Midbrain (tissue), 1 donor: ENCODE results near the gene ZBTB24.
"Not testable (repeated sequence)": the region's sequence is repeated elsewhere in the genome, so short reads cannot be mapped to it uniquely, and the experiment has no call there.

ENCODE experiments used
- DNase-seq: peaks from one replicate; lab custom pipeline; 2025; lab: John Stamatoyannopoulos, UW

The ZBTB24 gene

DNA sequence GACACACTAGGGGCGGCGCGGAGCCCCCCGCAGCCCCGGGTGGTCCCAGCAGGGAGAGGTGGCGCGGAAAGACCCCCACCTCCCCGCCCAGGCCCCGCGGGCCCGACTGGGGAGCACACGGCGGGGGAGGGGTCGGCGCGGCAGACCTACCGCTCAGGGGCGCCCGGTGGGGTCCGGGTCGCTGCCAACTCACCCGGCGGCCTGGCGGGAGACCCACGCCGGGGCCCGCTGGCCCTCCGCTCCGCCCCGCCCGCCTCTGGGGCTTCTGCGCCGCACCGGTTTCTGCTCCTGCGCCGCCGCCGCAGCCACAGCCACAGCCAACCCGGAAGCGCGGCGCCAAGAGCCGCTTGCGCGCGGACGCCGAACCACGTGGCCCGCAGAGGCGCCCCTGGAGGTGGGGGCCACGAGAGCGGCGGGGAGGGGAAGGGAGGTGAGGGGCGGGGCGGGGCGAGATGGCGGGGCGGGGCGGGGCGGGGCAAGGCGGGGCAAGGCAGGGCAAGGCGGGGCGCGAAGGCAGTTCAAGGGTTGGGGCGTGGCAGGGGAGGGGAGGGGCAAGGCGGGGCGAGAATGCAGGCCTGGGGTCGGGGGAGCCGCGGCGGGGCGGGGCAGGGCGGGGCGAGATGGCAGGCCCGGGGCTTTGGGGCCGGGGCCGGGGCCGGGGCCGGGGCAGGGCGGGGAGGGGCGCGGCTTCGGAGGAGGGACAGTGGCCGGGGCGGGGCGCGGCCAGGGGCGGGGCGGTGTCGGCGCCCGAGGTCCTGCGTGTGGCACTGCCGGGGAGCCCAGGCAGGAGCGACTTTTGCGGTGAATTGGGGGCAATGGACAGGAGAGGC, at the start of gene ZBTB24:
TSS of gene ZBTB24 (minus strand) at position 315 of the 830 bp plus-strand sequence. CDS start 1,193 bp downstream, outside the sequence.
- DNase-seq = peak; percentile 92

DNA sequence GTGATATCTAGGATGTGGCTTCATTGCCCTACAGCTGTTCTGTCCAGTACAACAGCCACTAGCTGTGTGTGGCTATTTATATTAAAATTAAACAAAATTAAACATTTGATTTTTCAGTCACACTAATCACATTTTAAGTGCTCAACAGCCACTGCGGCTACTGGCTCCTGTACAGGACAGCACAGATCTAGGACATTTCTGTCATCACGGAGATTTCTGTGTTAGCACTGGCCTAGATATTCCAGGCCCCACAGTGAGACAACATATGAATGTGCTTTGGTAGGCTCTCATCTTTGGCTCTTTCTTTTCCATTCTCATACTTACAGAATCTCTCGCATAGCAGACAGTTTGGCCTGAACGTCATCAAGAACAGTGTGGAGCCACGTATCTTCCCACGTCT, 48.4 kb upstream of the ZBTB24 start:
- DNase-seq = no peak

DNA sequence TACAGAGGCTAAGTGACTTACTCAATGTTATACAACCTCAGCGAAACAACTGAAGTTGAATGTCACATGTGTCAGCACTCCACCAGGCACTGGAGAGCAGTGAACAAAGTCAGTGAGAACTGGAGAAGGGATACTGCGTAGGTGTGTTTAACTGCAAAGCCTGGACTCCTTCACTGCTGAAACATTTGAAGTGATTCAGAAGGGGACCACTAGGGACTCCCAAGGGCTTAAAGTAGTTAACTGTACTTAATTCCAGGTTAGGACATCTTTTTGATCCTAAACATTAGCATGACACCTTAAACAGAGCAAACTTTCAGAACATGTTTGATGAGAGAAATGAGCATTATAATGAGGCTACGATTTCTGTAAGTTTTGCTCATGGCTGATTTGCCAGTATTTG, 45.0 kb upstream of the ZBTB24 start:
- no peak for DNase-seq

DNA sequence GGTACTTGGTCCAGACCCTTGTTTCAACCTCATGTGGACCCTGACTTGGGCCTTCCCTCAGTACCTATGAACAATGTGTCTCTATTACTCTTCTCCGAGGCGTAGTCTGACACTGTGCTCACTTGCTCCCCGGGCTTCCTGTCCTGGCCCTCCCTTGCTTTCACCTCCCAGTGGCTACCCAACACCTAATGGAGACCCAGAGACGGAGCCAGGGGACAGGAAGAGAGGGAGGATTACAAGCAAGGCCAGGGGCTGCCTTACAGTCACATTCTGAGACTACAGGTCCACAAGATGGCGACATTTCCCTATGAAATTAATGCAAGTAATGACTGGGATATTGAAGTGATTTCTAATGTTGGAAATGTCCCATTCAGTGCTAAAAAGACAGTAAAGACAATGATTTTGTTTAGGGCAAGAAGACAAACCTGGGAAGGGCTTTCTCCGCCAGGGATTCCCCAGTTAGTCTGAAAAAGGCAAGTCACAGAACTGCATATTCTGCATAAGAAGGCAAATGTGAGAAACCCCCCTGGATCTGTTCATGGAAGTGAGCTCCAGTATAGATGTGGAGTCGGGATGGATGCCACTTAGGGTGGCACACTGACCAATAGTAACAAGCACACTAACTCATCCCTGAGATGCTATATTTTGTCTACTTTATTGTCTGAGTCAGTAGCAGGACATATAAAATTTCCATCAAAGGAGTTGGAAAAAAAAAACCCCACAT, 44.0 kb upstream of the ZBTB24 start:
- peak; percentile 39 for DNase-seq

DNA sequence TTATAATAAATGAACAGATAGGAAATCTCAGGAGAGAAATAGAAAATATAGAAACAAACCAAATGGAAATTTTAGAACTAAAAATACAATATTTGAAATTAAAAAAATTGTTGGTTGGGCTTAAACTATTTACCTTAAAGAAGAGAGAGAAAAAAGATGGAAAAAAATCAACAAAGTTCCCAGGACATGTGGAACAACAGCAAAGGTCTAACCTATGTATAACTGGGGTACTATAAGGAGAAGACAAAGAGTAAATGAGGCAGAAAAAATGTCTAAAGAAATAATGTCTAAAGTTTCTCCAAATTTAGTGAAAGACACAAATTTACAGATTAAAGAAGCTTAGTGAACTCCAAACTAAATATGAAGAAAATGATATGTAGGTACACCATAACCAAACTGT, 41.1 kb upstream of the ZBTB24 start:
- DNase-seq = no peak

DNA sequence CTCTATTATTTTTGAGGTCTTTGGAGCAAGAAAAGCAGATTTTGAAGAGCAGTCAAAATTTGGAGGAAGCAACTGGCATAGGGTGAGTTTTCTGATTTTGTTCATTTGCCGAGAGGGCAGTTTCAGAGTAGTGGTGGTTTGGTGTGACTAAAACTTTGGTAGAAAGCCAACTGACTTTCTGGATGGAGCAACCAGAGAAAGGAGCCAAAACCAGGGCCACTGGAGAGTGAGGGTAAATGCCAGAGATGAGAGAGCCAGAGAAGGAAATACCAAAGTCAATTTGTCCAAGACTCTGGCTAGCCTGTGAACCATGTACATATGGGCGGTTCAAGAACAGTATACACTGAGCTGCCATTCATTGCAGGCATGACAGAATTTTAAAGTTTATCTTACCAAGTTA, 40.5 kb upstream of the ZBTB24 start:
- no peak for DNase-seq

DNA sequence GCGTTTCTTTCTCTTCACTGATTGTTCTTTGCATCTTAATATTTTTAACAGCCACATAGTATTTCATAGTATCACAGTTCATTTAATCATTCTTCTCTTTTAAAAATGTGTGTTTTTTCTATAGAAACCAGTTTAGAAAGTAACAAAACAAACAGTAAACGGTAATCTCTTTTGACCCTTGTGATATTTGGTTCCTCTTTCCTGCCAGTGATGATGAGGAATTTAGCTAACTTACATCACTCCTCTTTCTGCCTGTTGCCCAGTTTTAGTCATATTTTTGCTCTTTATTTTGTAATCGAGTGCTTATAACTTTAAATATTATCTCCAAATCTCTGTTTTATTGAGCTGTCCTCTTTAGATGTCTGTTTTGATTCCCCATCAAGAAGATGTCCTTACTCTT, 38.1 kb upstream of the ZBTB24 start:
- DNase-seq = no peak

DNA sequence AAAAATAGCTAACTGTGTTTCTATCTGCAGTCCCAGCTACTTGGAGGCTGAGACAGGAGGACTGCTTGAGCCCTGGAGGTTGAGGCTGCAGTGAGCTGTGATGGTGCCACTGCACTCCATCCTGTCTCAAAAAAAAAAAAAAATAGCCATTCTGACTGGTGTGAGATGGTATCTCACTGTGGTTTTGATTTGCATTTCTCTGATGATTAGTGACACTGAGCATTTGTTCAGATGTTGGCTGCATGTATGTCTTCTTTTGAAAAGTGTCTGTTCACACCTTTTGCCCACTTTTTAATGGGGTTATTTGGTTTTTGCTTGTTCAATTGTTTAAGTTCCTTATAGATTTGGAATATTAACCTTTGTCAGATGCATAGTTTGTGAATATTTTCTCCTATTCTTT, 36.6 kb upstream of the ZBTB24 start:
- DNase-seq = not testable (repeated sequence)

DNA sequence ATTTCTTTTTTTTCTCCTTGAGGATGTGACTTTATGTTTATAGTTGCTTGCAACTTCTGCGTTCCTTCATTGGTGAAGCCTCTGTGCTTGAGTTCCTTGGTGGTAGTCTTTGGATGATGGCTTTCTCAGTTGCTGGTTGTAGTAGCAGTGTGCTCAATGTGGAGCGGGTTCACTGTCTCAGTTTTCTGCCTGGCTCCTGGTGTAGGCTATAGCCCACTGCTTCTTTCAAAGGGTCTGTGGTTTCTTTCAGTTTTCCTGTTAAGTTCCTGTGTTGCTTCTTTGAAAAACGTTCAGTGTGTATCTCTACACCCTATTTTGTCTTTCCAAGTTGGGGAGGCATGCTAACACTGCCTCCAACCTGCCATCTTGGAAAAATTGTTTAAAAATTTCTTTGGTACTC, 33.9 kb upstream of the ZBTB24 start:
- no peak for DNase-seq

DNA sequence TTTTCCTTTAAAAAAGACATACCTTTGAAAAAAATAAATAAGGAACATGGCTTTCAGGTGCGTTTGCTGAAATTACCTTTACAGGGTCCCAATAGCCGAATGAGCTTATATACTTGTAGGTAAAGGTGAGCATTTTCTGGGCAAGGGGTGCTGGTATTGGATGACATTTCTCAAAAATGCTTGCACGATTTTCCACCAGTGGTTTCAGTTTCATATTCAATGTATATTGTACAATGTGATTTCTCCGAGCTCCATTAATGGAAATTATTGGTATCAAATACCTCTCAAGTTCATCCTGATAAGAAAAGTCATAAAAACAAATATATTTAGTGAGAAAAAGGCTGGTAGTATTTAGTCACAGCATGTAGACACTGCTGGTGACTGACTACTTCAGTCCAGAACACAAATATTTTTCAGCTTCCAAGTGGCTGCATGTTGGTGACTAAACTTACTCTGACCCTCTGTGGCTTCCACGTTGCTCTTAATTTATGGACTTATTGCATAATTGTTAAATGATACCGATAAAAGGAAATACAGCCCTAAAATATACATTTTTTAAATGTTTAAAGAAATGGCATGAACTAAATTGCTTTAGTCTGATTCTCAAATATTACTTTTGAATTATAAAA, 32.9 kb upstream of the ZBTB24 start:
- no peak for DNase-seq

DNA sequence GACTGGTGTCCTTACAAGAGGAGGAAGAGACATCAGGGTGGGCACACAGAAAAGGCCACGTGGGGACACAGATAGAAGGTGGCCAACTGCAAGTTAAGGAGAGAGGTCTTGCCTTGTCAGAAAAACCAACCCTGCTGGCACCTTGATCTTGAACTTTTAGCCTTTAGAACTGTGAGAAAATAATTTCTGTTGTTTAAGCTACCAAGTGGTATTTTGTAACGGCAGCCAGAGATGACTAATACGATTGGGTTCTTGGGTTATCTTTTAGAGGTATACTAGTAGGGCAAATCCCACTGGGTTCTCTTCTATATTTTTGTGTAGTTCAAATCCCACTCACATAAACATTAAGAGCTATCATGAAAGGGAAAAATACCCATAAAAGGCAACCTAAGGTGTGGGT, 31.9 kb upstream of the ZBTB24 start:
- no peak for DNase-seq

DNA sequence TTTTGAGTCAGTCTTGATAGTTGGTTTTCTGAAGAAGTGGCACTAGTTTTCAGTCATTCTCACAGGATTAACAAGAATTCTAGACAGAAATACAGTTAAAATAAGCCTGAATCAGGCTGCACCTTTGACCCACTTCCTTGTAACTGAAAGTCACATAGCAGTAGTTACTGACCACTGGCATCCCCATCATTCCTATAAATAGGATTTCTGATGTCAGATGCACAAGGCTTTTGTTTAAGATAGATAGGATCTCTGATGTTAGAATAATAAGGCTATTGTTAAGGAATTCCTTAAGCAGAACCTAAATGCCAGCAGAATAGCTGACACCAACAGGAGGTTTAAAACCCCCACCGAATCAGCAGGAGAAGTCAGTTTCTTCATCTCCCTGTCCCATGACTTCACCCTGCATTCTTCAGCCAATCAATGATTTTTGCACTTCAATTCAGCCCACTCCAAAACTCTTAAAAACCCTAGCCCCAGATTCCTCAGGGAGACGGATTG, 30.6 kb upstream of the ZBTB24 start:
- DNase-seq = no peak

DNA sequence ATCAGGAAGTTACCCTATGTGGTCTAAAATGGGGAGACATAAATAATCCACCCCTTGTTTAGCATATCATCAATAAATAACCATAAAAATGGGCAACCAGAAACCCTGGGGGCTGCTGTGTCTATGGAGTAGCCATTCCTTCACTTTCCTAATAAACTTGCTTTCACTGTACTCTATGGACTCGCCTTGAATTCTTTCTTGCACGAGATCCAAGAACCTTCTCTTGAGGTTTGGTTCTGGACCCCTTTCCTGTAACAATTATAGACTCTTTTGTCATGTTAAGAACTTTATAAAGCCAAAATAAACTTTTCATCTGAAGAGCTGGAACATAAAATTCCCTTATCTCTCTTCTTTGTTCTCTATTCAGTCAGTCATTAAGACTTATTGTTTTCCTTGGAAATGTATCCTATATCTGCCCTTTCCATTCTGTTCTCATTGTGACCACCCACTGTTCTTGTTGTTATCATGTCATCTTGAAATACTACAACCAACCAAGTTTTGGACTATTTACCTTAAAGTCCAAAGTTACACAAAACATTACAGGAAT, 29.3 kb upstream of the ZBTB24 start:
- no peak for DNase-seq

DNA sequence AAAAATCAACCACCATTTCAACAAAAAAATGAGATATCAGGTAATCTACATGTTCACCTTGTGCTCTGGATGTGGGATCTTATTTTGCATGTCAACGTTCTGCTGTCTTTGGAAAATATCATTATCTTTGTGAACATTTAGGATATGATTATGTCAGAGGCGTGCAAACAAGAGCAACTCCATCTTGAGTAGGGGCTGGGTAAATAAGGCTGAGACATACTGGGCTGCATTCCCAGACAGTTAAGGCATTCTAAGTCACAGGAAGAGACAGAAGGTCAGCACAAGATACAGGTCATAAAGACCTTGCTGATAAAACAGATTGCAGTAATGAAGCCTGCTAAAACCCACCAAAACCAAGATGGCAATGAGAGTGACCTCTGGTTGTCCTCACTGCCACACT, 28.8 kb upstream of the ZBTB24 start:
- DNase-seq = no peak

DNA sequence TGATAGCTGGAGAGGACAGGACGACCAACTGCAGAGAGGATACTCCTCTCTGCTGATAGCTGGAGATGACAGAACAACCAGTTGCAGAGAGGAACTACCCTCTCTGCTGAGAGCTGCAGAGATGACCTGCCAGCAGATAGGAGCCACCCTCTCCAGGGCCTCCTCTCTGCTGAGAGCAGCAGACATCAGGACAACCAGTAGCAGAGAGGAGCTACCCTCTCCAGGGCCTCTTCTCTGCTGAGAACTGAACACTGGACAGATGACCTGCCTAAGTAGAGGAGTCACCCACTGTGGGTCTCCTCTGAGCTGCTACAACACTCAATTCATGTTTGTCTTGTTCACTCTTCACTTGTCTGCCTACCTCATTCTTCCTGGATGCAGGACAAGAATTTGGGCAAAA, 27.3 kb upstream of the ZBTB24 start:
- DNase-seq = no peak

DNA sequence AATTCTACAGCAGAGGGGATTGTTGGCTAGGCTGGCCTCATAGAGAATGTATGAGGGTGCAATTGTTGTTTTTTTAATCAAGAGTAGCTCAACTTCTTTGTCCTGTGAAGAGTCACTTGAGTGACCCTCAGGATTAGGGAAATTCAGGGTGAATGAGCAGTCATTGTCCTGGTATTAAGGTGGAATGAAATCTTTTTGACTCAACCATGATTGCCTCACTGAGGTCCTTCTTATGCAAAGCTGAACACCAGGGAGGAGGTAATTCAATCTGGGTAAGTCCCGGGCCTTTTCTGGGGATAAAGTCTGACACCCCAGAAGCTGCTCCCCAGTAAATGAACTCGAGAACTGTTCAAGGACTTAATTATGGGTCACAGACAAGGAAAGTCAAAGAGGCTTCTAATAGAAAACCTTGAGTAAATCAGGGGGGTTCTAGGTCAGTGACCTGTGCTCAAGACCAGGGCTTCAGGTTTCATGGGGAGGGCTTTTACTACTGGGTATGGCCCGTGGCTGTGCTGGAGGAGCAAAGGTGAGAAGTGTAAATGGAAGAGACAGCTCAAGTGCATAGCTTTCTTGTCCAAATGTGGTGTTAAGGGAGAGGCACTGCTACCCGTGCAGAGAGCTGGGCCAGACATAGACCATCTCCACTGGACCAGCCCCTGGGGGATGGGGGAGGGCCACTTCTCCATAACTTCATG, 25.3 kb upstream of the ZBTB24 start:
- no peak for DNase-seq

DNA sequence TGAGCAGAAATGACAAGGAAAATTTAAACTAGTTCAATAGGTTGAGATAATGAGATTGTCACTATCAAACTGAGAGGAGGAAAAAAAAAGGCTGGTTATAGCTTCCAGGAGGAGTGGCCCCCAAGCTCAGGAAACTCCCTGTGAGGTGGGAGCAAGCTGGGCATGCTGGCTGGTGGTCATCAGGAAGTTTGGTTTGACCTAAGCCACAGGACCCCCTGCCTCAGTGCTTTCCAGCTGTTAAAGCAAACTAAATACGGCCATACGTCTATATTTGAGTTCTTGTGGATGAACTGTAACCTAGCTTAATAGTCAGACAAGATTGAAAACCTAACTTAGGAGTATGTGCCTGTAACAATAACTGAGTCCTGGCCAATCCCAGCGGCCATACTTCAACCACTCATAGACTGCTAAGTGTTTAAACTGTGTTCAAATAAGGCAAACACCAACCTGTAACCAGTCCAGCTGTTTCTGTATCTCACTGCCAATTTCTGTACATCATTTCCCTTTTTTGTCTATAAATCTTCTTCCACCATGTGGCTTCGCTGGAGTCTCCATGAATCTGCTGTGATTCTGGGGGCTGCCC, 24.6 kb upstream of the ZBTB24 start:
- no peak for DNase-seq

DNA sequence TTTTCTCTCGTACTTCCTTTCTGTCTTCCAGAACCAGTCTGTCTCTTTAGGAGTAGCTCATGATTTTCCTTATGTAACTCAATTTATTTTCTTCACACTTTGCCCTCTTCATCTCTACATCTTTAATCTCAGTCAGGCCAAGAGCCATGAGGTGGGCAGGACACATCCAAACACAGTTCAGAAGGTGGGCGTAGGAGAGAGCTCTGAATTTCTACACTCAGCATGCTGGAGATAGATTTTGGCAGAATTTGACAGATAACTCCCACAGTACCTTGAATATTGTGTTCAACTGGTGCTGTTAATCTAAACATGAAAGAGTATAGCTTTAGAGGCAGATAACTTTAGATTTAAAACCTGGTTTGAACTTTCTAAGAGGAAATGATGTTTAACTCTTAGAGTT, 23.8 kb upstream of the ZBTB24 start:
- DNase-seq = no peak

DNA sequence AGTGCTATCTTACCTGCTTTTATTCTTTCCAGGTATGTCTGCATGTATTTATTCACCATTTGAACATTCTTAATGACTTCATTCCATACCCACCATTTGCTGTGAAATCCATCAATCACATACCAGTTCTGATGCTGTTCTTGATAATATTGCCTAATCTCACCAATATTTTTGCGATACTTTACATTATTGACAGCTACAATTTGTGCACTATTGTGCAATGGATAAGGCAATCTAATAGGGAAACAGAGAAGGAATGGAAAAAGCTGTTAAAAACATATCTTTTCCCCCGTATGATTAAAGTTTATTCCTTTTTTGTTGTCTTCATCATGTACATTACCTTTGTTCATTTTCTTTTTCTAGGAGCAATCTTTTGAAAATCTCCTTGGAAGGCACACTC, 23.3 kb upstream of the ZBTB24 start:
- DNase-seq = no peak

DNA sequence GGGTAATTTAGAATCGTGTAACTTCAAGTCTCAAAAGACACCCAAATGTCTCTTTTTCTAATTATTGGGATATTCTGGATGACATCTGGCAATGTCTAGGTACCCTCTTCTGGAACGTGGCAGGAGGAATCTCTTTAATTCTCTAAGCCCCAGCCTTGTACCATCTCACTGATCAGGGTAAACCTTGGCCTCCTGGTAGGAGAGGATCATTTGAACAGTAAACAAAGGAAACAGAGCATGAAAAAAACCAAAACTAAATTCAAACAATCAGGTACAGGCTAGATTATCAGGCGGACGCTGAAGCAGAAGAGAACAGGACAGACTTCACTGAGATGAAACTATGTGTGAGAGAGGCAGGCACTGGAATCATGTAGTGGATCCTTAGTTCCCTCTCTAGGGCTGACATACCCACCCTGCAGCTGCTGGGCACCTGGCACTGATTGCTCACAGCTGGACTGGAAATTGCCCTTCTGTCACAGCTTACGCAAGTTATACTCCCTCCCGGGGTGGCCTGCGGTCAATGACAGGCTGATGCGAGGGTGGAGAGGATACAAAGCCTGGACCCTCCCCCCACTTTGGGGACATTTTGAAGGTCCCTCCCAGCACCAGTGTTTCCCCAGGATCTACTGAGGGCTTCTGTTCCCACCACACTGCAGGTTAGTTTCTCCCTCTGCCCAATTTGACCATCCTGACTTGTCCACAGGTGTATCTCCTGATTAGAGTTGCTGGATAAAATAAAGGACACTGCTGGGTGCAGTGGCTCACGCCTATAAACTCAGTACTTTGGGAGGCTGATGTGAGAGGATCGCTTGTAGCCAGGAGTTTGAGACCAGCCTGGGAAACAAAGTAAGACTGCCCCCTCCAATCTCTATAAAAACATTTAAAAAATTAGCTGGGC, 20.6 kb upstream of the ZBTB24 start:
- no peak for DNase-seq

DNA sequence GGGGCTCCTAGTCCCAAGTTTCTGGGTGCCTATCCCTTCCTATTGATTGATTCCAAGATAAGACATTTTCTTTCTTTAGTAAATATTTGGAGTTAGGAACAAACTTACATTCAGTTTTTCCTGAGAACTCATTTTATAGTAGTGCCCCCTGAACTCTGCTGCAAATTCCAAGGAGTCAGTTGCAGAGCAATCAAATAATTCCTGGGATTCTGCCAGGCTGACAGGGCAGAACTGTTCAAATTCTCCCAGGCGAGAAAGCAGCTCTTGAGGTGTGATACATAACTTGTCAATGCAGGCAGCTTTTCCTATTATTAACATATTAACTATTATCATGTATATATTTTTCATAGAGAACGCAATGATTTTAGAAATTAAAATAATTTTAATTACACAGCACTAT, 15.9 kb upstream of the ZBTB24 start:
- no peak for DNase-seq
